Uterus (tissue), 4 donors: ENCODE results near the gene U2AF1L4. TPM values are rescaled to one million over a fixed set of nuclear protein-coding genes. Genes with fewer than 3 reads are reported as not detected.

ENCODE experiments used
- DNase-seq, 2 donors: peaks; one replicate each; pipeline ENCODE4 v3.0.0-alpha.2; 2019 to 2020
- H3K27ac ChIP-seq, 2 donors: fragments of 200-600 bp; sonication (generic); 1 replicate in 1 of 2; 2 replicates in 1 of 2; pipeline ENCODE4 v1.5.1; 2016 to 2018
- H3K27me3 ChIP-seq, 2 donors: fragments of 200-600 bp; sonication (generic); one replicate each; pipeline ENCODE4 v1.5.1; 2018 to 2019; ENCODE audit warnings: control low read depth in 1 of 2
- H3K36me3 ChIP-seq, 2 donors: fragments of 200-600 bp; sonication (generic); one replicate each; pipeline ENCODE4 v1.5.1; 2019; ENCODE audit warnings: control low read depth in 1 of 2
- H3K4me1 ChIP-seq, 2 donors: fragments of 200-600 bp; sonication (generic); one replicate each; pipeline ENCODE4 v1.5.1; 2018 to 2019; ENCODE audit warnings: control low read depth in 1 of 2
- H3K4me3 ChIP-seq, 2 donors: fragments of 200-600 bp; sonication (generic); 1 replicate in 1 of 2; 2 replicates in 1 of 2; pipeline ENCODE4 v1.5.1; 2018 to 2019; ENCODE audit warnings: mild to moderate bottlenecking in 1 of 2
- H3K9me3 ChIP-seq, 2 donors: fragments of 200-600 bp; sonication (generic); one replicate each; pipeline ENCODE4 v1.5.1; 2019; ENCODE audit warnings: control low read depth in 1 of 2
- CTCF ChIP-seq, 4 experiments: fragments of 200-600 bp in 2 of 4; fragments of 450-650 bp in 2 of 4; sonication (generic) in 2 of 4; IDR thresholded peaks; one replicate each; pipeline ENCODE4 v1.5.1; 2016 to 2019; ENCODE audit warnings: antibody characterized with exemption in 4 of 4, mild to moderate bottlenecking in 2 of 4, moderate library complexity in 1 of 4
- POLR2A ChIP-seq, 2 donors: fragments of 450-650 bp; IDR thresholded peaks; one replicate each; pipeline ENCODE4 v1.6.1; 2016; ENCODE audit warnings: antibody characterized with exemption in 2 of 2, mild to moderate bottlenecking in 1 of 2, moderate library complexity in 1 of 2
- intact Hi-C: fragments of 100-400 bp; cut with DNase I; formaldehyde crosslinking; loops from one replicate; pipeline ENCODE4 v1.15.1; 2023; ENCODE audit warnings: low total_unique reads
- total RNA-seq, 4 donors: library from RNA; depleted of rRNA in 3 of 4; stranded (reverse); fragments of >200 nt in 3 of 4; gene quantifications; one replicate each; pipeline versions ENCODE4 v1.1.0 to v1.2.4, GENCODE V29; 2014 to 2023
- donor health status: DM: yes; HTN: yes; CAD: no.

The U2AF1L4 gene
- total RNA-seq, 4 donors from 2014 or later = 6.5 to 116 (median 19.5) TPM

GRCh38 chr19:35730326-35730725 is 14.9 kb downstream of the U2AF1L4 start:
- H3K36me3 ChIP-seq = no peaks in the 10 kb centered on the region
- intact Hi-C loops = no loop called here
- no peaks in the 10 kb centered on the region for H3K27me3 ChIP-seq
- no peaks in the 10 kb centered on the region for H3K4me1 ChIP-seq
- H3K9me3 ChIP-seq = no peaks in the 10 kb centered on the region
- TF ChIP-seq POLR2A (IDR thresholded peaks at IDR 0.05) = no peak
- no peak for TF ChIP-seq CTCF (IDR thresholded peaks at IDR 0.05)
- H3K4me3 ChIP-seq = no peak overlapping the region
- no peak for DNase-seq
- H3K27ac ChIP-seq = no peak overlapping the region

GRCh38 chr19:35729763-35730162 is 15.5 kb downstream of the U2AF1L4 start:
- no peaks in the 10 kb centered on the region for H3K36me3 ChIP-seq

GRCh38 chr19:35729021-35729420 is 16.2 kb downstream of the U2AF1L4 start:
- Histone ChIP-seq H3K27ac (no peak overlapping the region), H3K36me3 (no peaks in the 10 kb centered on the region), H3K4me3 (no peak overlapping the region), H3K9me3 (no peaks in the 10 kb centered on the region), H3K27me3 (no peaks in the 10 kb centered on the region), H3K4me1 (no peaks in the 10 kb centered on the region)
- no peak for TF ChIP-seq CTCF (IDR thresholded peaks at IDR 0.05)
- no peak for TF ChIP-seq POLR2A (IDR thresholded peaks at IDR 0.05)
- intact Hi-C loops = no loop called here
- no peak for DNase-seq

More at GRCh38 chr19:35729763-35730162, 15.5 kb downstream of the U2AF1L4 start:
- no peak for TF ChIP-seq POLR2A (IDR thresholded peaks at IDR 0.05)
- TF ChIP-seq CTCF (IDR thresholded peaks at IDR 0.05) = no peak
- no peak overlapping the region for H3K27ac ChIP-seq
- DNase-seq = no peak
- no peak overlapping the region for H3K4me3 ChIP-seq
- H3K9me3 ChIP-seq = no peaks in the 10 kb centered on the region
- H3K27me3 ChIP-seq = no peaks in the 10 kb centered on the region
- intact Hi-C loops = no loop called here
- H3K4me1 ChIP-seq = no peaks in the 10 kb centered on the region

GRCh38 chr19:35727956-35728706 is 17.1 kb downstream of the U2AF1L4 start:
- H3K9me3 ChIP-seq = no peaks in the 10 kb centered on the region
- no peak overlapping the region for H3K4me3 ChIP-seq
- DNase-seq = no peak
- H3K36me3 ChIP-seq = no peaks in the 10 kb centered on the region
- no peak for TF ChIP-seq POLR2A (IDR thresholded peaks at IDR 0.05)
- TF ChIP-seq CTCF (IDR thresholded peaks at IDR 0.05) = no peak
- no peak overlapping the region for H3K27ac ChIP-seq
- intact Hi-C loops = no loop called here
- no peaks in the 10 kb centered on the region for H3K27me3 ChIP-seq
- no peaks in the 10 kb centered on the region for H3K4me1 ChIP-seq

- no peak overlapping the region for H3K27ac ChIP-seq
- DNase-seq = no peak
- H3K27me3 ChIP-seq = no peaks in the 10 kb centered on the region
- no peak overlapping the region for H3K4me3 ChIP-seq
- H3K36me3 ChIP-seq = no peaks in the 10 kb centered on the region
- intact Hi-C loops = no loop called here
- H3K9me3 ChIP-seq = no peaks in the 10 kb centered on the region
- TF ChIP-seq CTCF (IDR thresholded peaks at IDR 0.05) (no peak), POLR2A (IDR thresholded peaks at IDR 0.05) (no peak)
- no peaks in the 10 kb centered on the region for H3K4me1 ChIP-seq
Measured at GRCh38 chr19:35727053-35727955, 17.9 kb downstream of the U2AF1L4 start.
